HG03280 (cell line): ENCODE data around the gene SNTG2.
"Not testable (repeated sequence)": the region's sequence is repeated elsewhere in the genome, so short reads cannot be mapped to it uniquely, and the experiment has no call there.

ENCODE experiments used
- ATAC-seq: cut with Tn5 transposase; IDR thresholded peaks from one replicate; pipeline ENCODE4 v1.9.1; 2021; ENCODE audit warnings: mild to moderate bottlenecking, moderate library complexity; ENCODE audit not compliant: unreplicated experiment

Gene SNTG2

GRCh38 chr2:1360557-1361250 lies 410.1 kb downstream of the SNTG2 start:
- ATAC-seq, result no peak

GRCh38 chr2:1363367-1363766 lies 412.7 kb downstream of the SNTG2 start:
- no peak for ATAC-seq

GRCh38 chr2:1366546-1367134 lies 416.0 kb downstream of the SNTG2 start:
- no peak for ATAC-seq

GRCh38 chr2:1367601-1368000 lies 417.0 kb downstream of the SNTG2 start:
- ATAC-seq, result no peak

- ATAC-seq, result no peak
These were observed 419.3 kb downstream of the SNTG2 start for GRCh38 chr2:1369905-1370304.

GRCh38 chr2:1370461-1370860 lies 419.8 kb downstream of the SNTG2 start:
- no peak for ATAC-seq

- ATAC-seq, result no peak
These were observed 420.4 kb downstream of the SNTG2 start for GRCh38 chr2:1371082-1371481.

GRCh38 chr2:1373830-1374229 lies 423.2 kb downstream of the SNTG2 start:
- no peak for ATAC-seq

- no peak for ATAC-seq
These were observed 423.6 kb downstream of the SNTG2 start for GRCh38 chr2:1374287-1374686.

GRCh38 chr2:1375794-1376193 lies 425.1 kb downstream of the SNTG2 start:
- ATAC-seq, result no peak

GRCh38 chr2:1377473-1377872 lies 426.8 kb downstream of the SNTG2 start:
- ATAC-seq, result no peak

GRCh38 chr2:1378456-1379150 lies 428.0 kb downstream of the SNTG2 start:
- ATAC-seq, result no peak

- no peak for ATAC-seq
These were observed 431.0 kb downstream of the SNTG2 start for GRCh38 chr2:1381644-1382043.

GRCh38 chr2:1387954-1388725 lies 437.5 kb downstream of the SNTG2 start:
- not testable (repeated sequence) for ATAC-seq

GRCh38 chr2:1390118-1390517 lies 439.5 kb downstream of the SNTG2 start:
- ATAC-seq, result not testable (repeated sequence)

- no peak for ATAC-seq
These were observed 442.7 kb downstream of the SNTG2 start for GRCh38 chr2:1393321-1393720.

GRCh38 chr2:1394709-1395408 lies 444.2 kb downstream of the SNTG2 start:
- no peak for ATAC-seq

- no peak for ATAC-seq
These were observed 446.7 kb downstream of the SNTG2 start for GRCh38 chr2:1397350-1397749.

- ATAC-seq, result no peak
These were observed 447.5 kb downstream of the SNTG2 start for GRCh38 chr2:1398191-1398590.

- ATAC-seq, result no peak
These were observed 450.5 kb downstream of the SNTG2 start for GRCh38 chr2:1400943-1401735.
